HEK293 (cell line): ENCODE data around the gene NIBAN1.

Experiments
- BCL6B ChIP-seq: fragments of 450-650 bp; formaldehyde crosslinking; IDR thresholded peaks from 2 replicates; pipeline ENCODE4 v1.5.1; 2017; ENCODE audit warnings: missing biosample characterization, missing genetic modification characterization
- MEIS1 ChIP-seq: sonication (generic); formaldehyde crosslinking; IDR thresholded peaks from 2 replicates; pipeline ENCODE4 v1.8.1; 2022; ENCODE audit warnings: missing genetic modification reagents, mild to moderate bottlenecking, borderline replicate concordance
- PRDM2 ChIP-seq: fragments of 450-650 bp; formaldehyde crosslinking; IDR thresholded peaks from 2 replicates; pipeline ENCODE4 v1.5.1; 2016; ENCODE audit warnings: missing biosample characterization, missing genetic modification characterization, borderline replicate concordance
- PRDM6 ChIP-seq: fragments of 450-650 bp; formaldehyde crosslinking; IDR thresholded peaks from 2 replicates; pipeline ENCODE4 v1.5.1; 2017; ENCODE audit warnings: missing biosample characterization, missing genetic modification characterization
- REST ChIP-seq: fragments of 450-650 bp; formaldehyde crosslinking; IDR thresholded peaks from 2 replicates; pipeline ENCODE4 v1.5.1; 2016; ENCODE audit warnings: missing biosample characterization, missing genetic modification characterization
- SP2 ChIP-seq: fragments of 450-650 bp; formaldehyde crosslinking; IDR thresholded peaks from 2 replicates; pipeline ENCODE4 v1.5.1; 2016; ENCODE audit warnings: missing biosample characterization, missing genetic modification characterization
- ZEB2 ChIP-seq: fragments of 450-650 bp; formaldehyde crosslinking; IDR thresholded peaks from 2 replicates; pipeline ENCODE4 v1.5.1; 2016; ENCODE audit warnings: missing biosample characterization, missing genetic modification characterization
- ZNF169 ChIP-seq: fragments of 450-650 bp; formaldehyde crosslinking; IDR thresholded peaks from 2 replicates; pipeline ENCODE4 v1.5.1; 2016; ENCODE audit warnings: missing biosample characterization, missing genetic modification characterization
- ZNF221 ChIP-seq: fragments of 450-650 bp; formaldehyde crosslinking; IDR thresholded peaks from 2 replicates; pipeline ENCODE4 v1.5.1; 2017; ENCODE audit warnings: missing biosample characterization, missing genetic modification characterization, borderline replicate concordance
- ZNF239 ChIP-seq: fragments of 450-650 bp; formaldehyde crosslinking; IDR thresholded peaks from 2 replicates; pipeline ENCODE4 v1.5.1; 2016; ENCODE audit warnings: missing biosample characterization, missing genetic modification characterization
- ZNF324 ChIP-seq: fragments of 450-650 bp; formaldehyde crosslinking; IDR thresholded peaks from 2 replicates; pipeline ENCODE4 v1.5.1; 2016; ENCODE audit warnings: missing biosample characterization, missing genetic modification characterization
- ZNF394 ChIP-seq: fragments of 450-650 bp; formaldehyde crosslinking; IDR thresholded peaks from 2 replicates; pipeline ENCODE4 v1.5.1; 2016; ENCODE audit warnings: missing biosample characterization, missing genetic modification characterization, mild to moderate bottlenecking, moderate library complexity, borderline replicate concordance
- ZNF449 ChIP-seq: fragments of 450-650 bp; formaldehyde crosslinking; IDR thresholded peaks from 2 replicates; pipeline ENCODE4 v1.5.1; 2017; ENCODE audit warnings: missing biosample characterization, mild to moderate bottlenecking, missing genetic modification characterization, moderate library complexity
- ZNF513 ChIP-seq: fragments of 450-650 bp; IDR thresholded peaks from 2 replicates; pipeline ENCODE4 v1.5.1; 2018; ENCODE audit warnings: missing biosample characterization, missing genetic modification characterization
- ZNF558 ChIP-seq: fragments of 450-650 bp; formaldehyde crosslinking; IDR thresholded peaks from 2 replicates; pipeline ENCODE4 v1.5.1; 2016; ENCODE audit warnings: missing biosample characterization, missing genetic modification characterization
- ZNF561 ChIP-seq: fragments of 450-650 bp; IDR thresholded peaks from 2 replicates; pipeline ENCODE4 v1.5.1; 2018; ENCODE audit warnings: missing biosample characterization, missing genetic modification characterization, borderline replicate concordance
- ZNF580 ChIP-seq: fragments of 450-650 bp; formaldehyde crosslinking; IDR thresholded peaks from 2 replicates; pipeline ENCODE4 v1.5.1; 2016; ENCODE audit warnings: missing biosample characterization, missing genetic modification characterization
- ZNF610 ChIP-seq: fragments of 450-650 bp; formaldehyde crosslinking; IDR thresholded peaks from 2 replicates; pipeline ENCODE4 v1.5.1; 2016; ENCODE audit warnings: missing biosample characterization, missing genetic modification characterization, borderline replicate concordance
- ZNF660 ChIP-seq: fragments of 450-650 bp; IDR thresholded peaks from 2 replicates; pipeline ENCODE4 v1.5.1; 2018; ENCODE audit warnings: missing biosample characterization, mild to moderate bottlenecking, missing genetic modification characterization
- ZSCAN16 ChIP-seq: fragments of 450-650 bp; formaldehyde crosslinking; IDR thresholded peaks from 2 replicates; pipeline ENCODE4 v1.5.1; 2016; ENCODE audit warnings: missing biosample characterization, missing genetic modification characterization

Gene NIBAN1

GRCh38 chr1:184930645-184931044 is 43.7 kb downstream of the NIBAN1 start (continued):
- no peak for TF ChIP-seq MEIS1
- TF ChIP-seq ZNF558, result no peak
- TF ChIP-seq PRDM6 (tag by site-specific recombination), result peak; percentile 98
- no peak for TF ChIP-seq ZNF239
- no peak for TF ChIP-seq SP2 (tag by site-specific recombination)
- peak; percentile 53; the same call in 1 of the 2 replicates for TF ChIP-seq ZNF561 (tag by site-specific recombination)
- TF ChIP-seq ZNF394 (tag by site-specific recombination), result peak; percentile 32; the same call in 1 of the 2 replicates
- TF ChIP-seq ZNF324 (tag by site-specific recombination), result 0 out of 2 replicates have a peak, but pooled peaks have one; percentile 77
- TF ChIP-seq BCL6B (tag by site-specific recombination), result no peak
- TF ChIP-seq ZNF580 (tag by site-specific recombination), result peak; percentile 88
- TF ChIP-seq ZNF660, result no peak
- no peak for TF ChIP-seq ZNF221
- 0 out of 2 replicates have a peak, but pooled peaks have one; percentile 57 for TF ChIP-seq ZSCAN16
- TF ChIP-seq ZNF513, result peak; percentile 35; the same call in 1 of the 2 replicates
- TF ChIP-seq ZNF610 (tag by site-specific recombination), result peak; percentile 79
- no peak for TF ChIP-seq REST (tag by site-specific recombination)
- no peak for TF ChIP-seq ZNF169 (tag by site-specific recombination)
- TF ChIP-seq ZNF449, result peak; percentile 59; the same call in 1 of the 2 replicates
- no peak for TF ChIP-seq PRDM2 (tag by site-specific recombination)
- TF ChIP-seq ZEB2 (tag by site-specific recombination), result peak; percentile 91
